NCI-H146 treated with DMSO at 0.1 percent for 48 hours (cell line): Measurements from ENCODE around the gene IFT20.

Experiments used
- DNase-seq: peaks from one replicate; lab custom pipeline; 2025; ENCODE audit not compliant: unreplicated experiment; lab: John Stamatoyannopoulos, UW

IFT20 gene

GRCh38 chr17:28338056-28338768 is 2.9 kb upstream of the IFT20 start:
- DNase-seq, result no peak

GRCh38 chr17:28335959-28336871 is 943 bp upstream of the IFT20 start:
- peak; percentile 60 for DNase-seq

DNA sequence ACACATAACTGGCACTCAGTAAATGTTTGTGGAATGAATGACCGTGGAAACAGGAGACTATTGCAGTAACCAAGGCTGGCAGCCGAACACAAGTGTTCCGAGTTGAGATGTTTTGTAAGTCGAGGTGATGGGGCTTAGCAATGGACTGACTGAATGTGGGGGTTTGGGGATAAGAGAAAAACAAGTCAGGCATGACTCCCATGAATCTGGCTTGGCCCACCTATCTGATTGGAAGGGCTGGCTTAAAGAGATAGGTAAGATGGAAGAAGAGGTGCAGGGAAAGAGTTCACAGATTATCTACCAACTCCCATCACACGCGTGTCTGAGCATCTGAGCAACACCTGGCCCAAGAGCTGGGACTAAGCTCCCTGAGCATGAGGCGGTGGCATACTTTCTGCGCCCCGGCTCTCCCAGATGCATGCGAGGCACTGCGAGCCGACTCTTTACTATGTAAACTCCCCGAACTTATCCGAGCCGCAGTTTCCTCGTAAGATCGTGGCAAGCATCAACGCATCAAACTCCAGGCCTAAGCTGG is 539 bp downstream of the IFT20 start:
- no peak for DNase-seq

DNA sequence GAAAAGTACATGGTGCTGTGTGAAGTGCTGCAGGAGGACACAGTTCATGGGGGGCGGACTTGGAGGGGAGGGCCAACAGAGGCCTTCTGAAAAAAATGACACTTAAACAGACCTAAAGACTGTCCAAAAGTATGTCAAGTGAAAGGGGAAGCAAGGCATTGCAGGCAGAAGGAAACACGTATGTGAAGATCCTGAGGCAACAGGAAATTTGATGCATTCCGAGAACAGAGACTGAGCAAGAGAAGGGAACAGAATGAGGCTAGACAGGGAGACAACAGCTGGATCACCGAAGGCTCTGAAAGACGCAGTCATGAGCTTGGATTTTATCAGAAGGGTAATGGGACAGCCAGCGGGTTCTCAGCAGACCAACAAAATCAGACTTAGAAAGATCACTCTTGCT is 1.1 kb downstream of the IFT20 start:
- no peak for DNase-seq

GRCh38 chr17:28333083-28333746 is 2.1 kb downstream of the IFT20 start:
- no peak for DNase-seq

GRCh38 chr17:28331891-28332420 is 3.3 kb downstream of the IFT20 start:
- no peak for DNase-seq

DNA sequence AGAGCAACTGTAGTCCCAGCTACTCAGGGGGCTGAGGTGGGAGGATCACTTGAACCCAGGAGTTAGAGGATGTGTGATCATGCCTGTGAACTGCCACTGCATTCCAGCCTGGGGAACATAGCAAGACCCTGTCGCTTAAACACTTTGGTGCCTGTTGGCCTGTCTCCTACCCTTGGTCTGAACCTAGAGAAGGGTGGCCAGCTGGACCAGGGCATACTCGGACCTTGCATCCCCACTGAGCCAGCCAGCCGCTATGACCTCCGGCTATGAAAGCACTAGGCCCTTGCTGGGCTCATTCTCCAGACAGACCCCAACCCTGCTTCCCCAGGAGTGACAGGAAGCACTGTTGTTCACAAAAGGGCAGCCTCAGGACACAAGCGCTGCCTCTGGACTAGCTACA is 4.6 kb downstream of the IFT20 start:
- DNase-seq, result no peak

DNA sequence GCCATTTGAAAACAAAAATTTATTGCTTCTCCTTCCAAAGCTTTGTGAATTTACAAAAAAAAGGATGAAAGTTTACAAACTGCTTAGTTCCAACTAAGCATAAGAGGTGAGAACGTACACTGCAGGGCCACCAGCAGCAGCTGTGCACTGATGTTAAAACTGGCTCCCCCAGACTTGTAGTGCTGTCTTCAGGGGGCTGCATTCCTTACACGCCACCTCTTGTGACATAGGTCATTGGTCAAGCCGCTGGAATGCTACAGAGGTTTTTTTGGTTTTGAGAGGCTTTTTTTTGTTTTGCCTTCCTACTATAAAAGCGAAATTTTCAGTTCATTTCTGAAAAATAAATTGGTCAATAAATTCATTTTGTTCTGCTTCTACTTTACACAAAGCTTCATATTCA is 6.9 kb downstream of the IFT20 start:
- no peak for DNase-seq

GRCh38 chr17:28327709-28328108 is 7.6 kb downstream of the IFT20 start:
- DNase-seq, result no peak

DNA sequence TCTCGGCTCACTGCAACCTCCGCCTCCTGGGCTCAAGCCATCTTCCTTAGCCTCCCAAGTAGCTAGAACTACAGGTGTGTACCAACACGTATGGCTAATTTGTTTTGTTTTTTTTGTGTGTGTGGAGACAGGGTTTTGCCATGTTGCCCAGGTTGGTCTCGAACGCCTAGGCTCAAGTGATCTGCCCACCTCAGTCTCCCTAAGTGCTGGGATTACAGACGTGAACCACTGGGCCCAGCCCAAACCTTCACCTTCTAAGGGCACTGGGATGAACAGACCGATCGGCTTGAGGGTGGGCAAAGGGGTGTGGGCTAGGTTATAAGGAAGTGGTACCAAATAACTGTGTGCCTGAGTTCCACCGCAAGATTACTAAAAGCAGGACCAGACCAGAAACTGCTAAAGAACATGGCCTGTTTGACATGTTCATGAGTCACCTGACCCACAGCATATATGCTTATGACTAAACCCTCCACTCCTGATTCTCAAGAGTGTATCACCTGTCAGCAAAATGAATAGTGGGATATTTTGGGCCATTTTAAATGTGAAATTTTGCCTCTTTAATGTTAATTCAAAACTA is 8.2 kb downstream of the IFT20 start:
- DNase-seq, result no peak

- DNase-seq, result peak; percentile 9
These were observed 9.2 kb downstream of the IFT20 start for GRCh38 chr17:28326114-28326513.

- no peak for DNase-seq
These were observed 10.1 kb downstream of the IFT20 start for GRCh38 chr17:28325211-28325610.

- DNase-seq, result no peak
These were observed 10.5 kb downstream of the IFT20 start for GRCh38 chr17:28324781-28325180.

DNA sequence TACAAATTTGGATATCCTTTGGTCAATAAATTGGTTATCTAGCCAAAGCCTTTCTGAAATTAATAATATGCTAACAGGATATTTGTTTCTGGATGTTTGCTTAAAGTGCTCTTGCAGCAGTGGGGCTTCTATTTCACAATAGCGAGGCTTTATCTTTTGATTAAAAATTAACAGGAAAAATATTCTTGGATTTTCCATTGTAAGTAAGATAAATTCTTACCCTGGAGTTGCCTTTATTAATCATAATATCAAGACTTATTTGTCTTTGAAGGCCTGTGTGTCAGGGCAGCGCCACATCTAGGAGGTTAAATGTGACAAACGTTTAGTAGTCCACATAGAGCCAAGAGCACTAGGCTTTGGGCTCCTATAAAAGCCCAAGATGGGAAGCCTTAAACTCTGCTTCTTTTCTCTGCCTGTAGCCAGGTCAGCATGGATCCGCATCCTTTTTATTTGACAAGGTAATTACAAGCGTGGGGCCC is 11.0 kb downstream of the IFT20 start:
- no peak for DNase-seq

DNA sequence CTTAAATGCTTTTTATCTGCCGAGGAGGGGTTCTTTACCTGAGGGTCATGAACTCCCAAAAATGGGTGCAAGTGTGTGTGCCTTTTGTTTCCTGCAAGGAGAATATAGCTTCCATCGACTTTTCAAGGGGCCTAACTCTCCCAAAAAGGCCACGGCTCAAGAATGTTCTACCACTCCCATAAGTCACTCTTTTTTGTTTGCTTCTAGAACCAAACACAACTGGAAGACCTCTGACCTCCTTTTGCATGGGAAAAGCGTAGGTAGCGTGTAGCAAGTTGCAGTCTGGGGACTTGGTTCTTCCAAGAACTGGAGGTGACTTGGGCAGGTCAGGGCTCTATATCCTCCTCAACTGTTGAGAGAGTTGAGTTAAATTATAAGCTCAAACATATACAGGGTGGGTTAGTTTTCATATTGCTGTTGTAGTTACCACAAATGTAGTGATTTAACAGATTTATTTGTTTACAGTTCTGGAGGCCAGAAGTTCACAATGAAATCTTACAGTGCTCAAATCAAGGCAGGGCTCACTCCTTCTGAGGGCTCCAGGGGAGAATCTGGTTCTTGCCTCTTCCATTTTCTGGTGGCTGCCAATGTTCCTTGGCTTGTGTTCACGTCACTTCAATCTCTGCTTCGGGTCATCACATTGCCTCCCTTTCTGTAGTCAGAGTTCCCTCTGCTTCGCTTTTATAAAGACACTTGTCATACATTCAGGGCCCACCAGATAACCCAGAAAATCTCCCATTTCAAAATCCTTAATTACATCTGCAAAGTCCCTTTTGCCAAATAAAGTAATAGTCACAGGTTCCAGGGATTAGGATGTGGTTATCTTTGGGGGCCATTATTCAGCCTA is 14.8 kb downstream of the IFT20 start:
- no peak for DNase-seq

DNA sequence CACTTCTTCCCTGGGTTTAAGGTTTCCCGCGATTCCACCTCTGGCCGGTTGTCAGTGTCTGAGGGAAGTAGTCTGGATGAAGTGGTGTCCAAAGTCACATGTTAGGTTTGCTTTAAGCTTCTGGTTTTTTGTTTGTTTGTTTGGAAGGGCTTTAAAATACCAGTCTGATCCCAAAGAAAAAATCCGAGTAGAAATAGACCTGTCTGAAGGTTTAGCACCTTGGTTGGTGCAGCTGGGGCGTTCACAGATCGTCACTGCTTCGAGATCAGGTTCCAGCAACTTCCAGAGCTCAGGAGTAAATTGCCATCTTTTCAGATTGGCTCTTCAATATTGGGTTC is 15.7 kb downstream of the IFT20 start:
- DNase-seq, result no peak

DNA sequence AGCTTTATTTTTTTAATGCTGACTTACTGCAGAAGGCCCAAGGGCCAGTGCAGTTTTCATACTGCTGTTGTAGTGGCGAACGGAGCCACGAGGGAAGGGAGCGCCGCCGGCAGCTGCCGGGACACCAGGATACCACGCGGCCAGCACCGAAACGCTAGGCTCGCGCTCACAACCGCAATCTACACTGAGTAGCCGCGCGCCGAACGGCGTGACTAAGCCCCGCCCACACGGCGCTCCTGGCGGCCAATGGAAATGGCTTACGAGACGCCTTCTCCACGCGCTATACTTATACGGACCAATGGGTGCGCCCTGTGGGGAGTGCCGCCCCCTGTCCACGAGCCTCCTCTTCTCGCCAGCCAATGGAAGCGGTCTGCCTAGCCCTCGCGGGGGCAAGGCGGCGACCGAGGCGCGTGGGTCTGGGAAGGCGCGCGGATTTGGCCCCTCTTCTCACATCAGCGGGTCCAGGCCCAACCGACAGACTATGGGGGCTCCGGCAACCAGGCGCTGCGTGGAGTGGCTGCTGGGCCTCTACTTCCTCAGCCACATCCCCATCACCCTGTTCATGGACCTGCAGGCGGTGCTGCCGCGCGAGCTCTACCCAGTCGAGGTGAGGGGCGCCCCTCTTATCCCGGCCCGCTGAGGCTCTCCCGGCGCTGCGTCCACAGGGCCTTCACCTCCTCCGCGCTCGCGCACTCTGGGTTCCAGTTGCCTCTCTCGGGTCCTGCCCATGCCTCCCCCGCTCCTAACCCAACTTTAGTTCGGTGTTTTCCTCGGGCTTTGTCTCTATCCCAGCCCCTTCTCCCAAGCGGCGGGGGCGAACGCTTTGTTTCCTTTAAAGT is 16.3 kb downstream of the IFT20 start, which contains the start of gene TMEM97:
TMEM97 (plus strand) TSS at position 442 of the 839 bp plus-strand sequence; CDS start at position 482, 40 bp downstream.
- DNase-seq, result peak; percentile 95

- DNase-seq, result peak; percentile 27
These were observed 17.1 kb downstream of the IFT20 start for GRCh38 chr17:28317966-28318758.
